Nephron (organoid): ENCODE results near the gene CCDC71.
A peak's percentile ranks its signal among the peaks of the same experiment; 100 is the strongest.

ENCODE experiments used
- H3K27ac Mint-ChIP-seq, 3 experiments: 2 replicates each; pipeline ENCODE4 v1.8.0; 2020; ENCODE audit warnings: mixed read lengths in 3 of 3, mild to moderate bottlenecking in 2 of 3, moderate library complexity in 1 of 3
- H3K27me3 Mint-ChIP-seq: 2 replicates; pipeline ENCODE4 v1.8.0; 2021; ENCODE audit warnings: low read depth, mild to moderate bottlenecking, moderate library complexity, mixed read lengths
- H3K36me3 Mint-ChIP-seq: 2 replicates; pipeline ENCODE4 v1.8.0; 2020; ENCODE audit warnings: low read depth, mixed read lengths
- H3K4me1 Mint-ChIP-seq: 2 replicates; pipeline ENCODE4 v1.8.0; 2020; ENCODE audit warnings: mixed read lengths
- H3K4me3 Mint-ChIP-seq, 3 experiments: 2 replicates each; pipeline ENCODE4 v1.8.0; 2020; ENCODE audit warnings: mild to moderate bottlenecking in 3 of 3, mixed read lengths in 3 of 3, moderate library complexity in 2 of 3
- H3K9me3 Mint-ChIP-seq: 2 replicates; pipeline ENCODE4 v1.8.0; 2020; ENCODE audit warnings: mixed read lengths
- CTCF ChIP-seq, 3 experiments: fragments of 200-600 bp; sonication (generic); IDR thresholded peaks; one replicate each; pipeline ENCODE4 v1.5.0; 2021; ENCODE audit warnings: antibody characterized with exemption in 3 of 3; ENCODE audit not compliant: unreplicated experiment in 3 of 3

The CCDC71 gene

GRCh38 chr3:49165771-49166751, at the start of gene CCDC71:
TSS of gene CCDC71 (minus strand) at chr3:49166331. CDS start at chr3:49164208, 2,123 bp downstream.
- Mint-ChIP-seq H3K27ac (peak within 1 kb of the TSS; percentile 90 to 96 (median 93)), H3K27me3 (peaks cover 3% of the 10 kb centered on the region), H3K36me3 (peaks cover 13% of the 10 kb centered on the region), H3K4me3 (peak within 1 kb of the TSS; percentile 96 to 98 (median 97)), H3K9me3 (no peaks in the 10 kb centered on the region), H3K4me1 (peaks cover 26% of the 10 kb centered on the region)
- no peak for TF ChIP-seq CTCF (IDR thresholded peaks at IDR 0.05; ENCODE audit: unreplicated experiment in 3 of 3)

GRCh38 chr3:49213998-49214397, 47.9 kb upstream of the CCDC71 start:
- H3K27me3 Mint-ChIP-seq: no peaks in the 10 kb centered on the region
- H3K4me3 Mint-ChIP-seq: no peak overlapping the region
- no peak for TF ChIP-seq CTCF (IDR thresholded peaks at IDR 0.05; ENCODE audit: unreplicated experiment in 3 of 3)
- peaks cover 3% of the 10 kb centered on the region for H3K36me3 Mint-ChIP-seq
- H3K27ac Mint-ChIP-seq: no peak overlapping the region
- peaks cover 19% of the 10 kb centered on the region for H3K9me3 Mint-ChIP-seq
- peaks cover 20% of the 10 kb centered on the region for H3K4me1 Mint-ChIP-seq

- Mint-ChIP-seq H3K27me3 (no peaks in the 10 kb centered on the region), H3K4me3 (no peak overlapping the region), H3K27ac (no peak overlapping the region), H3K36me3 (peaks cover 3% of the 10 kb centered on the region), H3K9me3 (peaks cover 17% of the 10 kb centered on the region), H3K4me1 (peaks cover 16% of the 10 kb centered on the region)
- no peak for TF ChIP-seq CTCF (IDR thresholded peaks at IDR 0.05; ENCODE audit: unreplicated experiment in 3 of 3)
Measured at GRCh38 chr3:49213541-49213943, 47.4 kb upstream of the CCDC71 start.

- Mint-ChIP-seq H3K27ac (no peak overlapping the region), H3K9me3 (no peaks in the 10 kb centered on the region), H3K27me3 (peaks cover 6% of the 10 kb centered on the region), H3K4me3 (no peak overlapping the region), H3K36me3 (no peaks in the 10 kb centered on the region), H3K4me1 (no peaks in the 10 kb centered on the region)
- TF ChIP-seq CTCF (IDR thresholded peaks at IDR 0.05; ENCODE audit: unreplicated experiment in 3 of 3): no peak
Measured at GRCh38 chr3:49199900-49200281, 33.8 kb upstream of the CCDC71 start.

- TF ChIP-seq CTCF (IDR thresholded peaks at IDR 0.05; ENCODE audit: unreplicated experiment in 3 of 3): no peak
- Mint-ChIP-seq H3K36me3 (no peaks in the 10 kb centered on the region), H3K4me1 (no peaks in the 10 kb centered on the region), H3K27me3 (peaks cover 1% of the 10 kb centered on the region), H3K9me3 (no peaks in the 10 kb centered on the region), H3K4me3 (no peak overlapping the region), H3K27ac (no peak overlapping the region)
Measured at GRCh38 chr3:49199239-49199899, 33.2 kb upstream of the CCDC71 start.
